Mesenteric fat pad (tissue), 1 donor: ENCODE measurements around the gene THRAP3. TPM values are rescaled to one million over a fixed set of nuclear protein-coding genes. Genes with fewer than 3 reads are reported as not detected.
A peak's percentile ranks its signal among the peaks of the same experiment; 100 is the strongest.

Experiments used
- DNase-seq: peaks from one replicate; pipeline ENCODE4 v3.0.0-alpha.2; 2020; ENCODE audit warnings: low spot score
- total RNA-seq: library from RNA; stranded (reverse); fragmentation: NEBNext Ultra II Directional; extraction: Animal tissue kit (Norgen Biotek cat#: 25700); gene quantifications from one replicate; pipeline ENCODE4 v1.2.1, GENCODE V29; 2021
- donor health status: DM: yes; HTN: yes; CAD: no.

Gene THRAP3
- total RNA-seq, 1 donor from 2014 or later, result 94.3 TPM

DNA sequence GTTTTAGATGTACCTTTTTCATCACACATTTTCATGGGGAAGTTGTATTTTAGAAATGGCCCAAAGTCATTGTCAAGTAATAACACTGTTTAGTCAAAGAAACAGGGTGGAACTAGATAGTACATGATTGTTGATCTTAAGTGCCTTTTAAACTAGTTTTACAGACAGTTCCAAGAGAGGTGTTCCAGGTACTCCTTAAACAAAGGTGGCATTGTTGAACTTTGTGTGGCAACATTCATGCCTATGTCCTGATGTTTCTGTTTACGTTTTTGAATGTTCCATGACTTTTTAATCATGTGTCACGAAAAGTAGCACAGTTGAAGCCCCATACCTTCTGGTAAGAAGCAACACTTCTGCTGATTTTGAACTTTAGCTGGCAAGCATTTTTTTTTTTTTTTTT is 72.8 kb downstream of the THRAP3 start:
- no peak for DNase-seq

DNA sequence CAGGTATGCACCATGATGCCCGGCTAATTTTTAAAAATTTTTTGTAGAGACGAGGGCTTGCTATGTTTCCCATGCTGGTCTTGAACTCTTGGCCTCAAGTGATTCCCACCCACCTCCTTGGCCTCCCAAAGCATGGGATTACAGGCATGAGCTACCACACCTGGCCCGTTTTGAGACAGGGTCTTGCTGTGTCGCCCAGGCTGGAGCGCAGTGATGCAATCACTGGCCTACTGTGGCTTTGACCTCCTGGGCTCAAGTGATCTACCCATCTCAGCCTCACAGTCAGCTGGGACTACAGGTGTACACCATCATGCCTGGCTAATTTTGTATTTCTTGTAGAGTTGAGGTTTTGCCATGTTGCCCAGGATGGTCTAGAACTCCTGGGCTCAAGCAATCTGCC is 74.4 kb downstream of the THRAP3 start:
- no peak for DNase-seq

DNA sequence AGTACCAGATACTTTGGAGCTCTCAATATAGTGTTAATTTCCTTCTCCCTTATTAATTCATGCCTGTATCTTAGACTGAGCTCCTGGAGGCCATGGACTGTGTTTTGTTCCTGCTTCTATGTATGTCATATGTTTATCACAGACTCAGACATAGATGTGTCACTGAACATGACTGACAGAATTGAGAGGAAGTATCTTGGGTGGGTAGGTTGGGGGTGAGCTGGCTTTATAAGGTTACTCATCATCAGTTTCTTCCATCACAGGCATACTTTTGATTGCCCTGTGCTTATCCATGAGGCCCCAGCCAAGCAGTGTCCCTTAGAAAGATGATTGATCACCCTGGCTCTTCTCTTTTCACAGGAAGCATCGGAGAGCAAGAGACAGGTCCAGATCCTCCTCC is 76.3 kb downstream of the THRAP3 start:
- no peak for DNase-seq

GRCh38 chr1:36301220-36301619 is 77.0 kb downstream of the THRAP3 start:
- no peak for DNase-seq

DNA sequence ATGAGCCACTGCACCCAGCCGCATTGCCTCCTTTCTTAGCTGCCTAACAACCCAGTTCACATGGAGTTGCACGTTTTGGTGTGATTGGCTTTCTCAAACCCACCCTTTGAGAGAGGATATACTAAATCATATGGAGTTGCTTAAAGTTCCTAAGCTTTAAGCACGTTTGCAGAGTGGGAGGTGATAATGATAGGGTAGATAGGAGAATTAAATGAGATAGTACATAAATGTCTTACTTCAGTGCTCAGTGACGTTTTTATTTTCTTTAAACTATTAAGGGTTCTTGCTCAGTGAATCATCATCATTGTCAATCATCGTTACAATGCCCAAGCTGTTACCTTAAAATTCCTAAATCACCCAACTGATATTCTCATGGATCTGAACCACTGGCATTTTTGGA is 79.0 kb downstream of the THRAP3 start:
- DNase-seq, result no peak

DNA sequence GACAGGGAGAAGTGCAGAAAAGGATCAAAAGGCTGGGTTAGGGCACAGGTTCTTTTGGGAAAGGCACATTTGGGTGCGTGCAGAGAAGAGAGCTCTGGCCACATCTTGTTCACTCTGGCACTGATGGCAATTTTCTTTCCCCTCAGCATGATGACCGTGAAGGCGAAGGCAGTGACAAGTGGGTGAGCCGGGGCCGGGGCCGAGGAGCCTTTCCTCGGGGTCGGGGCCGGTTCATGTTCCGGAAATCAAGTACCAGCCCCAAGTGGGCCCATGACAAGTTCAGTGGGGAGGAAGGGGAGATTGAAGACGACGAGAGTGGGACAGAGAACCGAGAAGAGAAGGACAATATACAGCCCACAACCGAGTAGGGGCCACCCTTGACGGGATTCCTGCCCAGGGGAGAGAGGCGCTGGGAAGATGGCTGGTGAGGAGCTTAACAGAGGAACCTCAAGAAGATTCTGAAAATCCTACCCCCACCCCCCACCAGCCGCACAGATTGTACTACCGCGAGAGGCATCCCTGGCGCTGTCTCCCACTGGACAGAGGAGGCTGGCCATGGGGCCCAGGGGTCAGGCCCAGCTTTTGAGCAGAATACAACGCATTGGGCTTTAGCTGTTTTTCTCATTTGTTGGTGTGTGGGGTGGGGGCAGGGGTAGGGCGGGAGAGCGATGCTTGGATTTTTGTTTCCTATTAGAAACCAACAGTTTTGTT is 79.6 kb downstream of the THRAP3 start:
- no peak for DNase-seq

DNA sequence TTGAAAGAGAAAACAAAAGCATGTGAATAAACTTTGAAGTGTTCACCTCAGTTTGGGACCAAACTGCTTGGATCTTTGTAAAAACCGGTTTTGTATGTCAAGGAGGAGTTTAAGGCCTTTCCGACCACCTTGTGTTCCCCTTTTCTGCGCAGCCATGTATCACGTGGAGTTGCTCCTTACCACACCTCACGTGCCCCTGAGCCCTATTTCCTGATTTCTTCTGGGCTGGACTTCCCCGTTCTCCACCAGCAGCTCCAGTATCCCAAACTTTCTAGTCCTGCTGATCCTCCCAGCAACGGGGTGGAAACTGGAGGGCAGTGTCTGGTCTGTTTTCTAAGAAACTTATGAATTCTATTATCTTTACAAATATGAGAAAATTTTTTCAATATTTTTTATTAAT is 80.3 kb downstream of the THRAP3 start:
- DNase-seq, result no peak

DNA sequence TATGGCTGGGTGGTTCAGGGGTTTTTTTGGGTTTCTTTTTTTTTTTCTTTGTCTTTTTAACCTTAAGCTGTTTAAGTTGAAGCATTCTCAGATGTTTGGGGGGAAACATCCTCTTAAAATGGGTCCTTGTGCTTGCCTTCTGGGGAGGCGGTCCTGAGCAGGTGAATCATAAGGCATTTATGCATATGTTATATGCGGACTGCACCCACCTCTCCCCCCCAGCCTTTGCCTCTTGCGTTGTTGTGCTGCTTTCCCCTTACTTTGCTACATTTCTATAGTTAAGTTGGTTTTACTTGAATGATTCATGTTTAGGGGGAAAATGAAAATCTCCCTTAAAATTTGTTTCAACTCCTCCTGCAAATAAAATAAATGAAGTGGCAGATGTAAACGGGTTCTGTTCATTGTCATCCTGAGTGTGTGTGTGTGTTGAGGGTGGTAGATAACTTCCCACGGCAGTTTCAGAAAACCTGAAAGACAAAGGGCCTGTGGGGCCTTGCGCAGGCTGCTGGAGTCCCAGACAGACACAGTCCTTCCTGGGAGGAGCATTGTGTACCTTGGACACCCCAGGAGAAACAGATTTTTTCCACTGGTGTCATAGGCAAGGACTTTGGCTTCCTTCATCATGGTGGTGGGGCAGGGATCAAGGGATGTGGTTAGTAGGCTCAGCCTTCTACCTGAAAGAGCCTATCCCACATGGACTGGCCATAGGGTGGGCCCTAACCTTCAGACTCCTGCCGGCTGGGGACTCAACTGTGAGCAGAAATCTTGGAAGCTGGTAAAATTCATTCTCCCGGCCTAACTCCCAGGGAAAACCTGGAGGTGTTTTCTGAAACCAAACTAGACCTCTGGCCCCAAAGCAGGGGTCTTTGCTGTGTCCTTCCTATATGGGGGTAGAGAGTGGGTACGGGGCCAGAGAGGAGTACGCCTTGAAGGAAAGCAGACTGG is 81.0 kb downstream of the THRAP3 start:
- no peak for DNase-seq

DNA sequence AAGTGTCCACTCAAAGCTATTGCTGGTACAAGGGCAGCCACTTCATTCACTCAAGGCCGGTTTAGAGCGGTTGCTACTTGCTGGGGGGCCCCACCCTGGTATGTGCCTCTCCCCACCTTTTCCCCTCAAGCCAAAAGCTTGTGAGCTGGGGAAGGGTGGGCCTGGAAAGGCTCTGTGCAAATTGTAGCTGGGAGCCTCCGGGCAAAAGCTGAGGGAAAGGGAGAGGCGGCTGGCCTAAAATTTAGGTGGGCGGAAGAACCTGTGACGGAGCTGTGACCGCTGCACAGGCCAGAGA is 81.6 kb downstream of the THRAP3 start:
- DNase-seq, result no peak

- DNase-seq, result no peak
Measured at GRCh38 chr1:36306210-36306901, 82.1 kb downstream of the THRAP3 start, which contains the start of gene SH3D21. Gene SH3D21 (plus strand): TSS chr1:36306368. CDS start chr1:36306421, 53 bp downstream.

DNA sequence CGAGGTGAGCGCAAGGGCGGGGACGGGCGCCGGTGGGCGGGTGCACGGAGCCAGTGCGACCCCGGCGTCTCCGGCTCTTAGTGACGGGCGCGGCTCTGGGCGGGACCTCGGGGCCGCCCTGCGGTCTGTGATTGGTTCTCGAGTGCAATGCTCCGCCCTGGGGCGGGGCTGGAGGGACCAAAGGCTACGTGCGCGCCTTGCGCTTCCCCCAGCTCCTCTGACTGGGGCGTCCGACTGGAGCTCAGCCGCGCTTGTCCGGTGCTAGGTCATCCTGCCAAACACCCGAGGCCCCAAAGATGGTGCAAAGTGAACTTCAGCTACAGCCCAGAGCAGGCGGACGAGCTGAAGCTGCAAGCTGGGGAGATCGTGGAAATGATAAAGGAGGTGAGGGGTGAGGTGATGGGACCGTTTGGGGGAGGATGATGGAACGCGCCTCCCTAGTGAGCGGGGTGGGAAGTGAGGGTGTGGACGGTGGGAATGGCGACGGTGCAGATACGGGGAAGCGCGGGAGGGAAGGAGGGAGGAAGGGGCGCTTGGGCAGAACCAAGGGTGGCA is 82.7 kb downstream of the THRAP3 start:
- peak; percentile 97 for DNase-seq

- DNase-seq, result peak; percentile 86
Measured at GRCh38 chr1:36307601-36308330, 83.5 kb downstream of the THRAP3 start.

DNA sequence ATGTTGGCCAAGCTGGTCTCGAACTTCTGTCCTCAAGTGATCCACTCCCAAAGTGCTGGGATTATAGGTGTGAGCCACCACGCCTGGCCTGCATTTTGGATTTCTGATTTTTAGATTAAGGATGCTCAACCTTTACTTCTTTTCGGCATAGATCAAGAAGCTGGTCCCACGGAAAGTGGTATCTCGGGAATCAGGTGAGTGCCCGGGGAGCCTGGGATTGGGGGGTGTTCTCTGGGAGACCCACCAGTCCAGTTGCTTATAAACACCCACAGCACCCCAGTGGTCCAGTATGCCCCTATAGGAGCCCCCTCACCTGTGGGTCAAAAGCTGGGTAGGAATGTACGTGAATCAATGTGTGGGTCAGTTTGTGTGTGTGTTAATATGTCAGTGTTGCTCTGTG is 85.2 kb downstream of the THRAP3 start:
- DNase-seq, result peak; percentile 79

DNA sequence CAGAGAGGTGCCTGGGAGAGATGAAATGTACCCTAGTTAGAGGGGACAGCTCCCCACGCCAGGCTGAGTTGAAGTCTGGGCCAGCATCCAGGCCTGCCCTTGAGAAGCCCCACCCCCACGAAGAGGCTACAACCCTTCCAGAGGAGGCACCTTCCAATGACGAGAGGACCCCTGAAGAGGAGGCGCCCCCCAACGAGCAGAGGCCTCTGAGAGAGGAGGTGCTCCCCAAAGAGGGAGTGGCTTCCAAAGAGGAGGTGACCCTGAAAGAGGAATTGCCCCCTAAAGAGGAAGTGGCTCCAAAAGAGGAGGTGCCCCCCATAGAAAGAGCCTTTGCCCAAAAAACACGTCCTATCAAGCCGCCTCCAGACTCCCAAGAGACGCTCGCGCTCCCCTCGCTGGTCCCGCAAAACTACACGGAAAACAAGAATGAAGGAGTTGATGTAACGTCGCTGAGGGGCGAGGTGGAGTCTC is 96.1 kb downstream of the THRAP3 start:
- DNase-seq, result no peak

DNA sequence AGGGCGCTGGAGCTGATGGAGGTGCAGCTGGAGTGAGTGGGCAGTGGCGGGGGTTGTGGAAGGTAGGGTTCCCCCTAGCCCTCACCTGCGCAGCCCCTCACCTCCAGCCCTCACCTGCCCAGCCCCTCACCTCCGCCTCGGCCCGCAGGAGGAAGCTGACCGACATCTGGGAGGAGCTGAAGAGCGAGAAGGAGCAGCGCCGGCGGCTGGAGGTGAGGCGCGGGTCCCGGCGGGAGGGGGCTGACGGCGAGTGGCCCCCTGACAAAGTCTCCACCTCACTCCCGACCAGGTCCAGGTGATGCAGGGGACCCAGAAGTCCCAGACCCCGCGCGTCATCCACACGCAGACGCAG is 96.5 kb downstream of the THRAP3 start:
- no peak for DNase-seq

DNA sequence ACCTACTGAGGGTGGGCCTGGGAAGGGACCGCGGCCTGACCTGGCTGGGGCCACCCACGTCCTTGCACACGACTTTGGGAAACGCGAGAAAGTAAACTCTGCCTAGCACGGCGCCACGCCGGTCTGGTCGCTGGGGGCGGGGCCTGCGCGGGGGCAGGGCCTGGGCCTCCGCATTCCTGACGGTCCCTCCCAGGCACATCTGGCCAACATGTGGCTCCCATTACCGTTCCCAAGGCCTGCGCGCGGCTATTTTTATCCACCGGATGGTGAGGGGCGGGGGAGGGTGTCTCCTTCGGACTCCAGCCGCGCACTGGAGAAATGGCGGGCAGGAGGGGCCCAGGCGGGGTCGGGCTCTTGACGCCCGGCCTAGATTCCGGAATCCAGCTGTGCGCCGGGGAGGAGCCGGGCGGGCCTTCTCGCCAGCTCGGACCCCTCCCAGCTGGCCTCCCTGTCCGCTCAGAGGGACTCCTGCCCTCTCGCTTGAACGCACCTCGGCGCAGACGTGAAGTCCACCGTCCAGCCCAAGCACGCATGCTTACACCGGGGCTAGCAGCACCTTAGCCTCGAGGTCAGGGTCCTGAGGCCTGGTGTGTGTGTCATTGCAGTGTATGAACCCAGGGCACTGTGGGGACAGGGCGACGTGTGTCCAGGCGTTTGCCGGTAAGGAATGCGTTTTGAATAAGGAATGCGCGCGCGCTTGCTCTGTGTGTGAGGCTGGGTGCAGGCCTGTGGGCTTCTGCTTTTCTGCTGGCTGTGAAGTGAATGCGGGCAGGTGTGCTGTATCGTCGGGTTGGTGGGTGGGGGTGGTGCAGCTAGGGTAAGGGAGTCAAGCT is 97.1 kb downstream of the THRAP3 start:
- no peak for DNase-seq

- no peak for DNase-seq
Measured at GRCh38 chr1:36322041-36322785, 98.0 kb downstream of the THRAP3 start.

DNA sequence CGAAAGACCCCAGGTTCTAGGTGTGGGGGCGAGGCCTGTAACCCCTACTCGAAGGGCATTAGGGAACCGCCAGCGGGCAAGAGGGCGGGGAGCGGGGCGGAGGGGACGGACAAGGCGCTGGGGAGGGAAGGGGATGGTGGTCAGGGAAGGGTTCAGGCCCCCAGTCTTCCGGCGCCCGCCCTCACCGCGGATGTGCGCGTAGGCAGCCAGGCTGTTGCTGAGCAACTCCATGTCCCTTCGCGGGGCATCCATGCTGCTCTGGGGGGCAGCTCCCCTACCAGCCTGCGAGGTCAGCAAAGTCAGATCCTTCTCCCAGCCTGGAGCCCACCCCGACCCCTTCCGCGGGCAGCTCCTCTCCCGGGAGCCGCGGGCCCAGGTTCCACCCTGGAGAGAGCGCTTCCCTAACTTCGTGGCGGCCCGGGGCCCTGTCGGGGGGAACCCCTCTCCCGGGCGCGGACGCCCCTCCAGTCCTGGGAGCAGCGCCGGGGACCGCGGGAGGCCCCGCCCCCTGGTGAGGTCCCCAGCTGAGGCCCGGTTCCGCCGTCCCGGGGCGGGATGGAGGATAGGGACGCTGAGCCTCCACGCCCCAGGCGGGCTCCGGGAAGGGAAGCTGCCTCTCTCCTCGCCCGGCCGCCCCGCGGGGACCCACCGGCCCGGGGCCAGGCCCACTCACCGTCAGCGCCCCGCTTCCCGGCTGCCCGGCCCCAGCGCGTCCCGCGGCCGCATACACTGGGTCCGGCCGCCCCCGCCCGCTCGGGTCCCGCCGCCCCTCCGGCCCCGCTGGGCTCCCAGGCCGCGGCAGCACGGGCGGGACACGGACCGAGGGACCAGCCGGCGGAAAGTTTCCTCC is 98.8 kb downstream of the THRAP3 start:
- DNase-seq, result no peak
